Measurements from ENCODE around the gene RAB30. TPM values are rescaled to one million over a fixed set of nuclear protein-coding genes. Genes with fewer than 3 reads are reported as not detected.

Gene RAB30
- total and polyA plus RNA-seq, 3 donors from 2014 or later, result 11.4 to 13.1 (median 12.3) TPM

- 78 to 81% methylated on average over 8 of the region's 8 CpGs for WGBS, 2 donors
- intact Hi-C loops (cut with DNase I; ENCODE audit: low total_unique reads), result no loop called here
- DNase-seq, result no peak
- Histone ChIP-seq H3K27ac (no peak overlapping the region), H3K9me3 (no peaks in the 10 kb centered on the region), H3K4me1 (no peaks in the 10 kb centered on the region), H3K4me3 (no peak overlapping the region), H3K36me3 (ENCODE audit: low read depth, missing control alignments) (no peaks in the 10 kb centered on the region), H3K27me3 (no peaks in the 10 kb centered on the region)
- no peak for TF ChIP-seq CTCF (IDR thresholded peaks at IDR 0.05)
- TF ChIP-seq POLR2A (IDR thresholded peaks at IDR 0.05), result no peak
These were observed 26.6 kb downstream of the RAB30 start for GRCh38 chr11:83044958-83045712.

GRCh38 chr11:83042964-83043711 lies 28.6 kb downstream of the RAB30 start:
- intact Hi-C loops (cut with DNase I; ENCODE audit: low total_unique reads), result no loop called here
- Histone ChIP-seq H3K4me1 (no peaks in the 10 kb centered on the region), H3K27ac (no peak overlapping the region), H3K4me3 (no peak overlapping the region), H3K36me3 (ENCODE audit: low read depth, missing control alignments) (no peaks in the 10 kb centered on the region), H3K9me3 (no peaks in the 10 kb centered on the region), H3K27me3 (no peaks in the 10 kb centered on the region)
- no peak for TF ChIP-seq CTCF (IDR thresholded peaks at IDR 0.05)
- TF ChIP-seq POLR2A (IDR thresholded peaks at IDR 0.05), result no peak
- 87 to 94% methylated on average over 3 of the region's 3 CpGs for WGBS, 2 donors
- DNase-seq, result no peak

GRCh38 chr11:83041126-83041525 lies 30.6 kb downstream of the RAB30 start:
- DNase-seq, result no peak
- 76% methylated on average over 2 of the region's 2 CpGs for WGBS, 2 donors
- TF ChIP-seq CTCF (IDR thresholded peaks at IDR 0.05), result no peak
- TF ChIP-seq POLR2A (IDR thresholded peaks at IDR 0.05), result no peak
- H3K4me3 ChIP-seq, result no peak overlapping the region
- no peaks in the 10 kb centered on the region for H3K36me3 ChIP-seq (ENCODE audit: low read depth, missing control alignments)
- no peaks in the 10 kb centered on the region for H3K9me3 ChIP-seq
- intact Hi-C loops (cut with DNase I; ENCODE audit: low total_unique reads), result no loop called here
- H3K27ac ChIP-seq, result no peak overlapping the region
- no peaks in the 10 kb centered on the region for H3K27me3 ChIP-seq
- H3K4me1 ChIP-seq, result no peaks in the 10 kb centered on the region

- peaks cover 1% of the 10 kb centered on the region for H3K4me1 ChIP-seq
- H3K9me3 ChIP-seq, result no peaks in the 10 kb centered on the region
- DNase-seq, result no peak
- TF ChIP-seq CTCF (IDR thresholded peaks at IDR 0.05) (no peak), POLR2A (IDR thresholded peaks at IDR 0.05) (no peak)
- H3K4me3 ChIP-seq, result no peak overlapping the region
- intact Hi-C loops (cut with DNase I; ENCODE audit: low total_unique reads), result no loop called here
- H3K27me3 ChIP-seq, result no peaks in the 10 kb centered on the region
- 82 to 93% methylated on average over 4 of the region's 4 CpGs for WGBS, 2 donors
- no peak overlapping the region for H3K27ac ChIP-seq
- H3K36me3 ChIP-seq (ENCODE audit: low read depth, missing control alignments), result no peaks in the 10 kb centered on the region
These were observed 32.1 kb downstream of the RAB30 start for GRCh38 chr11:83039566-83039965.
